ENCODE data around the gene LYPD6B. TPM values are rescaled to one million over a fixed set of nuclear protein-coding genes. Genes with fewer than 3 reads are reported as not detected.

Gene LYPD6B
- total and polyA plus RNA-seq, 10 of the 15 experiments (the other 5 are each of a cell fraction or from before 2014, with no cell fraction given) = 1.0 to 6.6 (median 4.0) TPM

DNA sequence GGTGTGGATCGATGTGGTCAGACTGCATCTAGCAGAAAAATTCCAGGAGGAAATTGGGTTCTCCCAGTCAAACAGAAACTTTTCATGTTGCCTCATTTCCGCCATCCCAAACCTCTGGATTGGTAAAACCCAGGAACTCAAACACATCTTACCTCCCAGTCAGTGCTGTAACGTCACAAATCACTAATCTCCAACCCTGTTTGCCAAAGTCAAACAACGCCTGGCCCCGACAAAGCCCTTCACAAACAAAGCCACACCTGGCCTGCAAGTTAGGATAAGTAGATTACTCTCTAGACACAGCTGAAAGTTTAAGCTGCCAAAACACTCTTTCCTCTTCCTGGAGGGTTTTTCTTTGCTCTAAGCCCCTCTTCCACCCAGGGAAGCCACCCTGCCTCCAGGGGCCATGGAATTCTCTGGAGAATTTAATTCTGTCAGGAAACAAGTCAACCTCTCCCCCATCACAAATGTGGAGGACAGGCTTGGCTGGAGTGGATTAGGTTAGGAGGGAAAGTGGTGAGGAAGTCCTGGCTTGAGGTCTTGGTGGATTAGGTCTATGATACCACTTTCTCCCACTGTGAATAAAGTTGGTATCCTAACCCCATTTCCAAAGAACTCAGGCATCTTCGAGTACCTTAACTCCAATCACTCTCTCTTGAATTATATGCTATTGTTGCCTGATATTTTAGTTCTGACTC is 86.7 kb downstream of the LYPD6B start:
- Histone ChIP-seq H3K9ac (ENCODE audit: control insufficient read depth, insufficient read depth, low read length) (no peak overlapping the region), H3K4me2 (ENCODE audit: control insufficient read depth, insufficient read depth) (no peak overlapping the region), H4K20me1 (ENCODE audit: control insufficient read depth, insufficient read depth) (no peaks in the 10 kb centered on the region), H3K79me2 (ENCODE audit: control insufficient read depth, insufficient read depth, low read length) (no peaks in the 10 kb centered on the region), H3K9me3 (replicated peaks; ENCODE audit: control insufficient read depth, insufficient read depth, low read length) (no peaks in the 10 kb centered on the region), H3K27ac (ENCODE audit: control insufficient read depth, insufficient read depth) (no peak overlapping the region), H3K36me3 (ENCODE audit: control insufficient read depth in 2 of 2, insufficient read depth in 2 of 2, low read length in 1 of 2) (no peaks in the 10 kb centered on the region), H3K4me1 (ENCODE audit: control insufficient read depth, insufficient read depth, low read length) (no peaks in the 10 kb centered on the region), H3K27me3 (replicated peaks in 1 of 2; ENCODE audit: control insufficient read depth in 2 of 2, insufficient read depth in 2 of 2, low read length in 1 of 2) (no peaks in the 10 kb centered on the region), H2AFZ (ENCODE audit: control insufficient read depth, low read depth, low read length) (no peak overlapping the region), H3K4me3 (no peak overlapping the region)
- FAIRE-seq = no peak
- RAD21 ChIA-PET (ENCODE audit: unreplicated experiment) = no interaction called here
- BruUV-seq (replicated peaks) = no TSS peak
- SMC1A ChIA-PET (ENCODE audit: uncharacterized antibody, unreplicated experiment) = no interaction called here
- ATAC-seq = no peak
- POLR2A ChIA-PET = no interaction called here
- intact Hi-C loops (cut with micrococcal nuclease; ENCODE audit: unreplicated experiment) (no loop called here), in situ Hi-C loops (cut with MboI) (no loop called here)
- 49% methylated on average over 6 of the region's 6 CpGs for WGBS (ENCODE audit: insufficient coverage, insufficient replicate concordance, low lambda C conversion rate, missing lambda C conversion rate)
- TF ChIP-seq HCFC1 (IDR thresholded peaks at IDR 0.05; ENCODE audit: low read length) = no peak
- TF ChIP-seq RBBP5 (conservative IDR thresholded peaks at IDR 0.05) = no peak
- no peak for TF ChIP-seq MYB (IDR thresholded peaks at IDR 0.05; ENCODE audit: borderline replicate concordance, low read depth, low read length)
- TF ChIP-seq SIX5 (IDR thresholded peaks at IDR 0.05; ENCODE audit: low read depth, low read length, severe bottlenecking) = no peak
- CTCF ChIA-PET = no interaction called here
- DNase-seq (ENCODE audit: low read depth, low spot score) = no peak

DNA sequence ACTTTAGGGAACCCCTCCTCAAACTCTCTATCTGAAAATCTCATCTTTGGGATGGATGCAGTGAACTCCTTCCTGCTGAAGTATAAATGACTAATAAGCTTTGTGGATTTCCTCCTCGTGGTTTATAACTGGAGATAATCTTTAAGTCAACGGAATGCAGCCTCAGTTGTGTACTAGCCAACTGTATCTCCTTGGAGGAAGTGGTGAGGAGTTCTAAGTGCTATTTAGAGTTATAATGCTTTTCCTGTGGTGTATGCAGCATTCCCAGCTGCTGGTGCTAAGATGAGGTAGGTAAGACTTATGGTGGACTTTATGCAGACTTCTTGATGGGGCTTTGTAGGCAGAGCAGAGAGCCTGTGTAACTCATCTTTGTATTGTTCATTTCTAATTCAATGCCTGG is 90.9 kb downstream of the LYPD6B start:
- Histone ChIP-seq H3K36me3 (ENCODE audit: control insufficient read depth in 2 of 2, insufficient read depth in 2 of 2, low read length in 1 of 2) (no peaks in the 10 kb centered on the region), H3K9ac (ENCODE audit: control insufficient read depth, insufficient read depth, low read length) (no peak overlapping the region), H3K27ac (ENCODE audit: control insufficient read depth, insufficient read depth) (no peak overlapping the region), H2AFZ (ENCODE audit: control insufficient read depth, low read depth, low read length) (no peak overlapping the region), H3K9me3 (replicated peaks; ENCODE audit: control insufficient read depth, insufficient read depth, low read length) (no peaks in the 10 kb centered on the region), H4K20me1 (ENCODE audit: control insufficient read depth, insufficient read depth) (no peaks in the 10 kb centered on the region), H3K4me3 (no peak overlapping the region), H3K4me2 (ENCODE audit: control insufficient read depth, insufficient read depth) (no peak overlapping the region), H3K79me2 (ENCODE audit: control insufficient read depth, insufficient read depth, low read length) (no peaks in the 10 kb centered on the region), H3K4me1 (ENCODE audit: control insufficient read depth, insufficient read depth, low read length) (no peaks in the 10 kb centered on the region), H3K27me3 (replicated peaks in 1 of 2; ENCODE audit: control insufficient read depth in 2 of 2, insufficient read depth in 2 of 2, low read length in 1 of 2) (no peaks in the 10 kb centered on the region)
- SMC1A ChIA-PET (ENCODE audit: uncharacterized antibody, unreplicated experiment) = no interaction called here
- CTCF ChIA-PET = no interaction called here
- no TSS peak for BruUV-seq (replicated peaks)
- DNase-seq (ENCODE audit: low read depth, low spot score) (no peak), ATAC-seq (no peak), FAIRE-seq (no peak)
- 0% methylated on average over 2 of the region's 2 CpGs for WGBS (ENCODE audit: insufficient coverage, insufficient replicate concordance, low lambda C conversion rate, missing lambda C conversion rate)
- POLR2A ChIA-PET = no interaction called here
- in situ Hi-C loops (cut with MboI) = no loop called here
- intact Hi-C loops (cut with micrococcal nuclease; ENCODE audit: unreplicated experiment) = no loop called here
- RAD21 ChIA-PET (ENCODE audit: unreplicated experiment) = no interaction called here
- no peak for TF ChIP-seq ZNF622 (IDR thresholded peaks at IDR 0.05)
- peak; percentile 31; the same call in 1 of the 2 replicates for TF ChIP-seq RUNX3 (IDR thresholded peaks at IDR 0.05; ENCODE audit: low read length)
